G401.6 (cell line): ENCODE measurements around the gene EYA2.

Experiments
- FAIRE-seq: peaks from 2 replicates; lab custom pipeline; 2012; peaks lifted over from hg19 to GRCh38; lab: Jason Lieb, UNC

EYA2 gene

GRCh38 chr20:46979603-46980241 is 85.1 kb downstream of the EYA2 start:
- no peak for FAIRE-seq

GRCh38 chr20:46981184-46981583 is 86.5 kb downstream of the EYA2 start:
- no peak for FAIRE-seq

GRCh38 chr20:46983466-46983865 is 88.8 kb downstream of the EYA2 start:
- no peak for FAIRE-seq

- FAIRE-seq, result no peak
Observed at GRCh38 chr20:46984405-46984804, 89.8 kb downstream of the EYA2 start.

GRCh38 chr20:46985250-46985649 is 90.6 kb downstream of the EYA2 start:
- no peak for FAIRE-seq

GRCh38 chr20:46985671-46986070 is 91.0 kb downstream of the EYA2 start:
- FAIRE-seq, result no peak

- FAIRE-seq, result no peak
Observed at GRCh38 chr20:46987001-46987400, 92.4 kb downstream of the EYA2 start.

GRCh38 chr20:46990017-46990595 is 95.5 kb downstream of the EYA2 start:
- no peak for FAIRE-seq

- FAIRE-seq, result no peak
Observed at GRCh38 chr20:46990596-46991104, 96.0 kb downstream of the EYA2 start.

GRCh38 chr20:46991168-46991567 is 96.5 kb downstream of the EYA2 start:
- FAIRE-seq, result no peak

- no peak for FAIRE-seq
Observed at GRCh38 chr20:46991880-46992639, 97.4 kb downstream of the EYA2 start.

GRCh38 chr20:46992640-46993035 is 98.0 kb downstream of the EYA2 start:
- no peak for FAIRE-seq

GRCh38 chr20:46993465-46994095 is 98.9 kb downstream of the EYA2 start:
- FAIRE-seq, result no peak

GRCh38 chr20:46994341-46994740 is 99.7 kb downstream of the EYA2 start:
- FAIRE-seq, result no peak

- FAIRE-seq, result no peak
Observed at GRCh38 chr20:46995561-46996142, 101.0 kb downstream of the EYA2 start.

- no peak for FAIRE-seq
Observed at GRCh38 chr20:46997187-46997586, 102.5 kb downstream of the EYA2 start.

- no peak for FAIRE-seq
Observed at GRCh38 chr20:46998477-46999240, 104.0 kb downstream of the EYA2 start.

GRCh38 chr20:46999801-47000465 is 105.3 kb downstream of the EYA2 start:
- FAIRE-seq, result no peak

GRCh38 chr20:47003223-47003622 is 108.6 kb downstream of the EYA2 start:
- no peak for FAIRE-seq

- FAIRE-seq, result no peak
Observed at GRCh38 chr20:47004179-47004578, 109.5 kb downstream of the EYA2 start.
